ENCODE data around the gene KLHL9. TPM values are rescaled to one million over a fixed set of nuclear protein-coding genes. Genes with fewer than 3 reads are reported as not detected.

KLHL9 gene
- total and polyA plus RNA-seq, 8 donors = 4.1 to 35.7 (median 9.6) TPM

GRCh38 chr9:21294364-21294774 lies 40.8 kb downstream of the KLHL9 start:
- intact Hi-C loops (cut with DNase I; ENCODE audit: low total_unique reads) = no loop called here
- Histone ChIP-seq H3K36me3 (no peaks in the 10 kb centered on the region), H3K4me3 (no peak overlapping the region), H3K27ac (no peak overlapping the region), H3K9me3 (no peaks in the 10 kb centered on the region), H3K4me1 (no peaks in the 10 kb centered on the region), H3K27me3 (no peaks in the 10 kb centered on the region)
- TF ChIP-seq POLR2A (IDR thresholded peaks at IDR 0.05) = no peak
- TF ChIP-seq CTCF (IDR thresholded peaks at IDR 0.05) = no peak
- TF ChIP-seq EP300 (IDR thresholded peaks at IDR 0.05) = no peak
- TF ChIP-seq POLR2AphosphoS5 (IDR thresholded peaks at IDR 0.05) = no peak
- DNase-seq = no peak
- WGBS, 5 donors = 56 to 67% (median 60%) methylated on average over 1 of the region's 1 CpG

- no peak overlapping the region for H3K27ac ChIP-seq
- H3K4me1 ChIP-seq = no peaks in the 10 kb centered on the region
- no peaks in the 10 kb centered on the region for H3K27me3 ChIP-seq
- no peak overlapping the region for H3K4me3 ChIP-seq
- no peak for TF ChIP-seq CTCF (IDR thresholded peaks at IDR 0.05)
- H3K36me3 ChIP-seq = no peaks in the 10 kb centered on the region
- intact Hi-C loops (cut with DNase I; ENCODE audit: low total_unique reads) = no loop called here
- 27 to 48% (median 30%) methylated on average over 2 of the region's 2 CpGs for WGBS, 5 donors
- no peak for DNase-seq
- no peaks in the 10 kb centered on the region for H3K9me3 ChIP-seq
Observed at GRCh38 chr9:21289848-21290247, 45.4 kb downstream of the KLHL9 start.

- Histone ChIP-seq H3K27ac (no peak overlapping the region), H3K9me3 (no peaks in the 10 kb centered on the region), H3K36me3 (no peaks in the 10 kb centered on the region), H3K4me3 (no peak overlapping the region), H3K27me3 (no peaks in the 10 kb centered on the region), H3K4me1 (no peaks in the 10 kb centered on the region)
- intact Hi-C loops (cut with DNase I; ENCODE audit: low total_unique reads) = no loop called here
- WGBS, 5 donors = 44 to 77% (median 64%) methylated on average over 3 of the region's 3 CpGs
- DNase-seq = no peak
- TF ChIP-seq POLR2AphosphoS5 (IDR thresholded peaks at IDR 0.05) = no peak
- no peak for TF ChIP-seq POLR2A (IDR thresholded peaks at IDR 0.05)
- TF ChIP-seq EP300 (IDR thresholded peaks at IDR 0.05) = no peak
- TF ChIP-seq CTCF (IDR thresholded peaks at IDR 0.05) = no peak
Observed at GRCh38 chr9:21287280-21287679, 47.9 kb downstream of the KLHL9 start.

- H3K27ac ChIP-seq = no peak overlapping the region
- no peaks in the 10 kb centered on the region for H3K9me3 ChIP-seq
- no peaks in the 10 kb centered on the region for H3K4me1 ChIP-seq
- 80 to 85% (median 82%) methylated on average over 5 of the region's 5 CpGs for WGBS, 5 donors
- no peaks in the 10 kb centered on the region for H3K36me3 ChIP-seq
- DNase-seq = no peak
- no peaks in the 10 kb centered on the region for H3K27me3 ChIP-seq
- no peak overlapping the region for H3K4me3 ChIP-seq
- intact Hi-C loops (cut with DNase I; ENCODE audit: low total_unique reads) = no loop called here
- TF ChIP-seq EP300 (IDR thresholded peaks at IDR 0.05) (no peak), POLR2A (IDR thresholded peaks at IDR 0.05) (no peak), CTCF (IDR thresholded peaks at IDR 0.05) (no peak), POLR2AphosphoS5 (IDR thresholded peaks at IDR 0.05) (no peak)
Observed at GRCh38 chr9:21286659-21287058, 48.5 kb downstream of the KLHL9 start.

Data from stomach (tissue), 9 donors.